ENCODE results near the gene SETD1A.

GRCh38 chr16:31003744-31004143 lies 46.2 kb downstream of the SETD1A start:
- no peak for TF ChIP-seq CTCF (IDR thresholded peaks at IDR 0.05)
- TF ChIP-seq POLR2A (IDR thresholded peaks at IDR 0.05), result no peak
- no peak for TF ChIP-seq POLR2AphosphoS5 (IDR thresholded peaks at IDR 0.05)
